ENCODE data around the gene GRIK2. TPM values are rescaled to one million over a fixed set of nuclear protein-coding genes. Genes with fewer than 3 reads are reported as not detected.
"Not testable (repeated sequence)": the region's sequence is repeated elsewhere in the genome, so short reads cannot be mapped to it uniquely, and the experiment has no call there.

GRIK2 gene
- total RNA-seq, 1 experiment from 2014 or later, result 0.55 TPM

DNA sequence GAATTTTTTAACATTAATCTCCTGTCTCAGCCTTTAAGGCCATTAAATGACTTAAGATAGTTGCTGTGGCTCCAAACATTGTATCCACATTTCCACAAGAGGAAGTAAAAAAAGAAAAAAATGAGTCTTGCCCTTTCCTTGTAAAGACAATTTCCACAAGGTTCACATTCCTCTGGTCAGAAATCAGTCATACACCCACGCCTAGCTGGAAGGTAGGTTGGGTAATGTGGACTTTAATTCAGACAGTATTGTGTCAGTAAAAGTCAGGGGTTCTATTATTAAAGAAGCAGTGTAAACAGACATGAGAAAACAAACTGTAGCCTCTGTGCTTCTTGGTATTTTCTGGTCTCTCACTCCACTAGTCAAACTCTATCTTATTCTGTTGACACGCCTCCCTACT is 682.0 kb downstream of the GRIK2 start:
- Histone ChIP-seq H3K4me2 (ENCODE audit: low read length) (no peak overlapping the region), H3K4me1 (ENCODE audit: insufficient read depth, low read length) (no peaks in the 10 kb centered on the region), H3K9ac (ENCODE audit: low read length) (no peak overlapping the region), H3K27ac (ENCODE audit: low read length) (no peak overlapping the region), H3K27me3 (ENCODE audit: low read length) (no peaks in the 10 kb centered on the region), H3K4me3 (ENCODE audit: low read length) (no peak overlapping the region), H2AFZ (ENCODE audit: low read length) (no peak overlapping the region), H3K9me2 (replicated peaks; ENCODE audit: low read length) (no peaks in the 10 kb centered on the region), H3K36me3 (ENCODE audit: low read depth, low read length) (no peaks in the 10 kb centered on the region), H3K9me3 (ENCODE audit: low read length) (no peaks in the 10 kb centered on the region), H4K20me1 (ENCODE audit: low read length) (no peaks in the 10 kb centered on the region), H3K79me2 (ENCODE audit: low read length) (no peaks in the 10 kb centered on the region), H3F3A (ENCODE audit: low read length, unreplicated experiment) (no peaks in the 10 kb centered on the region)
- POLR2A ChIA-PET (ENCODE audit: unreplicated experiment), result no interaction called here
- CTCF ChIA-PET, result no interaction called here
- DNase-seq, result no peak
- TF ChIP-seq EZH2 (IDR thresholded peaks at IDR 0.05; ENCODE audit: low read length, unreplicated experiment) (no peak), EZH2phosphoT487 (IDR thresholded peaks at IDR 0.05; ENCODE audit: borderline replicate concordance, low read length) (no peak)
- TF ChIP-seq, protein P1, sequence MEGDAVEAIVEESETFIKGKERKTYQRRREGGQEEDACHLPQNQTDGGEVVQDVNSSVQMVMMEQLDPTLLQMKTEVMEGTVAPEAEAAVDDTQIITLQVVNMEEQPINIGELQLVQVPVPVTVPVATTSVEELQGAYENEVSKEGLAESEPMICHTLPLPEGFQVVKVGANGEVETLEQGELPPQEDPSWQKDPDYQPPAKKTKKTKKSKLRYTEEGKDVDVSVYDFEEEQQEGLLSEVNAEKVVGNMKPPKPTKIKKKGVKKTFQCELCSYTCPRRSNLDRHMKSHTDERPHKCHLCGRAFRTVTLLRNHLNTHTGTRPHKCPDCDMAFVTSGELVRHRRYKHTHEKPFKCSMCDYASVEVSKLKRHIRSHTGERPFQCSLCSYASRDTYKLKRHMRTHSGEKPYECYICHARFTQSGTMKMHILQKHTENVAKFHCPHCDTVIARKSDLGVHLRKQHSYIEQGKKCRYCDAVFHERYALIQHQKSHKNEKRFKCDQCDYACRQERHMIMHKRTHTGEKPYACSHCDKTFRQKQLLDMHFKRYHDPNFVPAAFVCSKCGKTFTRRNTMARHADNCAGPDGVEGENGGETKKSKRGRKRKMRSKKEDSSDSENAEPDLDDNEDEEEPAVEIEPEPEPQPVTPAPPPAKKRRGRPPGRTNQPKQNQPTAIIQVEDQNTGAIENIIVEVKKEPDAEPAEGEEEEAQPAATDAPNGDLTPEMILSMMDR (conservative IDR thresholded peaks at IDR 0.05; ENCODE audit: low read depth, low read length), result no peak
- intact Hi-C loops (cut with micrococcal nuclease), result no loop called here
- no peak for ATAC-seq
- BruUV-seq (replicated peaks), result no TSS peak

DNA sequence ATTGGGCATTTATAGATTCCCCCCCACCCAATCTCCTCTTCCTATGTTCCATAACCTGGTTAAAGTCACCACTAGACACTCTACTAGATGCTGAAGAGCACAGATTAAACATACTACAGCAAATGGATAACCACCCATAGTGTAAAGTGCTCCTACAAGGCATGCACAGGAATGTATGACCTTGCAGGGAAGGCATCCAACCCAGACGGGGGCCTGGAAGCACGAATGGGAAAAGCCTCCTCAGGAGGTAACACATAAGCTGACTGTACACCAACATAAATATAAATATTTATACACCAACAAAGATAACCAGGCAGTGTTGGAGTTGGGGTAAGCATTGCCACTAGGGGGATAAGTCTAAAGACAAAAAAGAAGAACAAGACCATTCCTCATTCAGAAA is 691.7 kb downstream of the GRIK2 start:
- Histone ChIP-seq H3K4me2 (ENCODE audit: low read length) (no peak overlapping the region), H3K27me3 (ENCODE audit: low read length) (no peaks in the 10 kb centered on the region), H3K36me3 (ENCODE audit: low read depth, low read length) (no peaks in the 10 kb centered on the region), H3K27ac (ENCODE audit: low read length) (no peak overlapping the region), H3K9me3 (ENCODE audit: low read length) (no peaks in the 10 kb centered on the region), H3K9me2 (replicated peaks; ENCODE audit: low read length) (no peaks in the 10 kb centered on the region), H3K4me1 (ENCODE audit: insufficient read depth, low read length) (no peaks in the 10 kb centered on the region), H4K20me1 (ENCODE audit: low read length) (no peaks in the 10 kb centered on the region), H3K4me3 (ENCODE audit: low read length) (no peak overlapping the region), H3F3A (ENCODE audit: low read length, unreplicated experiment) (no peaks in the 10 kb centered on the region), H3K9ac (ENCODE audit: low read length) (no peak overlapping the region), H3K79me2 (ENCODE audit: low read length) (no peaks in the 10 kb centered on the region), H2AFZ (ENCODE audit: low read length) (no peak overlapping the region)
- ATAC-seq (no peak), DNase-seq (no peak)
- CTCF ChIA-PET, result no interaction called here
- POLR2A ChIA-PET (ENCODE audit: unreplicated experiment), result no interaction called here
- intact Hi-C loops (cut with micrococcal nuclease), result no loop called here
- no TSS peak for BruUV-seq (replicated peaks)
- TF ChIP-seq, protein P1 (conservative IDR thresholded peaks at IDR 0.05; ENCODE audit: low read depth, low read length), result peak; percentile 23; the same call in 1 of the 2 replicates
- TF ChIP-seq EZH2 (IDR thresholded peaks at IDR 0.05; ENCODE audit: low read length, unreplicated experiment), result no peak

- BruUV-seq (replicated peaks); H2AFZ ChIP-seq (ENCODE audit: low read length); CTCF ChIA-PET; ATAC-seq; H4K20me1 ChIP-seq (ENCODE audit: low read length); H3K4me2 ChIP-seq (ENCODE audit: low read length); H3K27me3 ChIP-seq (ENCODE audit: low read length); H3K4me3 ChIP-seq (ENCODE audit: low read length); H3F3A ChIP-seq (ENCODE audit: low read length, unreplicated experiment); H3K27ac ChIP-seq (ENCODE audit: low read length); H3K9me2 ChIP-seq (replicated peaks; ENCODE audit: low read length); H3K79me2 ChIP-seq (ENCODE audit: low read length); H3K9me3 ChIP-seq (ENCODE audit: low read length); POLR2A ChIA-PET (ENCODE audit: unreplicated experiment); H3K9ac ChIP-seq (ENCODE audit: low read length); intact Hi-C loops (cut with micrococcal nuclease); DNase-seq; H3K4me1 ChIP-seq (ENCODE audit: insufficient read depth, low read length); H3K36me3 ChIP-seq (ENCODE audit: low read depth, low read length): not testable (repeated sequence)
Measured at GRCh38 chr6:102088160-102088559, 694.7 kb downstream of the GRIK2 start.
